Mesodermal cell (in vitro differentiated cells): Measurements from ENCODE around the gene TMEM87B.
A peak's percentile ranks its signal among the peaks of the same experiment; 100 is the strongest.

Experiments
- H3K27ac ChIP-seq: 2 replicates; pipeline ENCODE4 v1.7.0; 2013; ENCODE audit warnings: mild to moderate bottlenecking, low read depth, low read length, moderate library complexity; ENCODE audit not compliant: severe bottlenecking
- H3K36me3 ChIP-seq: 2 replicates; pipeline ENCODE4 v1.7.1; 2013; ENCODE audit warnings: mild to moderate bottlenecking, low read length, moderate library complexity; ENCODE audit not compliant: control insufficient read depth, insufficient read depth
- H3K4me1 ChIP-seq: one replicate; pipeline ENCODE4 v1.7.1; 2013; ENCODE audit warnings: mild to moderate bottlenecking, low read length; ENCODE audit not compliant: insufficient read depth, control insufficient read depth, poor library complexity, severe bottlenecking
- H3K4me3 ChIP-seq: 2 replicates; pipeline ENCODE4 v1.7.0; 2013; ENCODE audit warnings: low read length, control low read depth, mild to moderate bottlenecking; ENCODE audit not compliant: insufficient read depth, poor library complexity, severe bottlenecking; ENCODE audit errors: extremely low read depth
- H3K9me3 ChIP-seq: 2 replicates; pipeline ENCODE4 v1.7.1; 2013; ENCODE audit warnings: mild to moderate bottlenecking, low read length, moderate library complexity; ENCODE audit not compliant: control insufficient read depth
- WGBS, 2 experiments: methylation state at CpG; one replicate each; pipeline ENCODE4 v1.1.5; 2013; ENCODE audit warnings: missing lambda C conversion rate in 2 of 2; ENCODE audit not compliant: insufficient coverage in 2 of 2; 5-methylcytosine and 5-hydroxymethylcytosine counted together

TMEM87B gene

DNA sequence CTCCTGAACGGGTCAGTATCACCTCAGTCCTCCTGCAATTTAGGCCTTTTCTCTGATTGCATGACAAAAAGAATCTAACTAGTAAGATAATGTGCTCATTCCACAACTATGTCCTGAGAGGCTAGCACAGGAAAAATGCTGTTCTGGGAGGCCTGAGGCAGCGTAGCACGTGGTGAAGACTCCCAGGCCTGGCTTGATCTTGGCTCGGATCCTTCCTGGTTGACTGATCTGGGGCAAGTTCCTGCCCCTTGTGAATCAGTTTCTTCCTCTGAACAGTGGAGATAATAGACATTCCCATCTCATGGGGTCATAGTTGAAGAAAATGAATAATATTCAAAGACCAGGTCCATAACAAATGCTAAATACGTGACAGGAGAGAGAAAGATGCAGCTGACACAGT, 95.4 kb downstream of the TMEM87B start:
- H3K4me3 ChIP-seq, result no peak overlapping the region
- WGBS, 2 experiments, result 55 to 78% methylated on average over 4 to 5 of the region's 5 CpGs
- H3K4me1 ChIP-seq, result peaks cover 15% of the 10 kb centered on the region
- no peaks in the 10 kb centered on the region for H3K36me3 ChIP-seq
- no peaks in the 10 kb centered on the region for H3K9me3 ChIP-seq
- peak overlapping the region; percentile 88 for H3K27ac ChIP-seq

DNA sequence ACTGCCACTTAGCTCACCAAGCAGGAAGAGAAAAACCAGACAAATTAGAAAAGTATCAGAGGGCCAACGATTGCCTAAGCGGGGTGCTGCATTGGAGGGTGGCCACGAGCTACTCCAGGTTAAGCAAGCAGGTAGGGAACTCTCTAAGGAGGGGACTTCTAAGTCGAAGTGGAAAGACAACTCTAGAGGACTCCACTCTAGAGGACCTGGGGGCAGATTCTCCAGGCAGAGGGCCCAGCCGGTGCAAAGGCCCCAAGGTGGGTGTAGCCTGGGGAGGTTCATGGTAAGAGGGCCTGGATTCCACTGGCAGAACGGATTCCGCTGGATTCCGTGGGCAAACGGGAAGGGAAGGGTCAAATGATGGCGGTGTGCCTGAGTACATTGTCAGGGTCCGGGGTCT, 95.8 kb downstream of the TMEM87B start:
- Histone ChIP-seq H3K36me3 (no peaks in the 10 kb centered on the region), H3K4me3 (no peak overlapping the region), H3K4me1 (peaks cover 15% of the 10 kb centered on the region), H3K9me3 (no peaks in the 10 kb centered on the region), H3K27ac (peak overlapping the region; percentile 88)
- 94 to 97% methylated on average over 10 to 11 of the region's 11 CpGs for WGBS, 2 experiments

DNA sequence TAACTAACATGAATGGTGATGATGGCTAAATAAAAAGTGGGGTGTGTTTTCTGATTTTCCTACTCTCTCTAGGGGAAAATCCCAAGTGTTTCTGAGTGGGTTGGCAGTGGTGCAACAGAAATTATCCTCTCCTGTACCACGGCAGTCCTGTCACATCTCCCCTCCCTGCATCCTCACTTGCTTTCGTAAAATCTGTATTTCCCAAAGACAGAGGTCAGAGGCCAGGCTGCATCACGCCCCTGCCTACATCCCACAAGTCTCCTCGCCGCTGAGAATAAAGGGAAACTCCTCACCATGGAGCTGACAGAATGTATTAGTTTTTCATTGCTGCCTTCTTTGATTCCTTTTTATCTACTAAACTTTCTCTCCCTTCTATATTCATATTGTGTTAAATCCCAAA, 96.2 kb downstream of the TMEM87B start:
- Histone ChIP-seq H3K36me3 (no peaks in the 10 kb centered on the region), H3K27ac (no peak overlapping the region), H3K4me3 (no peak overlapping the region), H3K9me3 (no peaks in the 10 kb centered on the region), H3K4me1 (peaks cover 18% of the 10 kb centered on the region)
- WGBS, 2 experiments, result 97 to 100% methylated on average over 3 to 5 of the region's 5 CpGs

DNA sequence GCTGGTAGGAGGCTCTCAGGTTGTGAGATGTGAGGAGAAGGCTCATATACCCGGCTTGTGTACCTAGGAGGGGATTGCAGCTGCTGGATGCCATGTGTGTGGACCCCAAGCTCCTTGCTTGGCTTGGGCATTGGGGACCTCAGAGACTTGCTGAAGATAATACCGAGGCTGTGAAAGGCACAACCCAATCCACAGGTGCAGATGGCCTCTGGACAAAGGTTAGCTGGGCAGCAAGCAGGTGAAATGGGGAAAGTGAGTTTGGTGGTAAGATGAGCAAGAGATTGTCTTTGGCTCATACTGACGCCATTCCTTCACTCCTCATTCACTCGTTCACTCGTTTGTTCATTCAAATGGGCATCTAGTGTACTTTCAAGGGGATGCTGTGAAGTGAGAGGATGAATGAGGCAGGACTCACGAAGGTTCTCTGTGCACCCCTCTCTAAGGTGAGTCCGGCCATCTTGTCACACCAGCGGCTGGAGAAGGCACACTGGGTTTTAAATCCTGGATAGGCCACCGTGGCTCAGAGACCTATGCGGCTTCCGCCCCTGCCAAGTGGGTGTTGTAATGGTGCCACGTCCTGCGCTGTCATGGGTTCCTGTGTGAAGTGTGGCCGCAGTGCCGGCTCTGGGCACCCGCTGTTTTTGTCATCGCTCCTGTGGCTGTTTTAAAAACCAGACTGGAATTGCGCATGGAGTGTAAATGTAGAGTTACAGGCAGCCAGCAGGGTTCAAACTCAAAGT, 96.8 kb downstream of the TMEM87B start:
- no peaks in the 10 kb centered on the region for H3K9me3 ChIP-seq
- H3K4me3 ChIP-seq, result no peak overlapping the region
- 95 to 97% methylated on average over 15 to 18 of the region's 18 CpGs for WGBS, 2 experiments
- no peaks in the 10 kb centered on the region for H3K36me3 ChIP-seq
- no peak overlapping the region for H3K27ac ChIP-seq
- H3K4me1 ChIP-seq, result peaks cover 24% of the 10 kb centered on the region

DNA sequence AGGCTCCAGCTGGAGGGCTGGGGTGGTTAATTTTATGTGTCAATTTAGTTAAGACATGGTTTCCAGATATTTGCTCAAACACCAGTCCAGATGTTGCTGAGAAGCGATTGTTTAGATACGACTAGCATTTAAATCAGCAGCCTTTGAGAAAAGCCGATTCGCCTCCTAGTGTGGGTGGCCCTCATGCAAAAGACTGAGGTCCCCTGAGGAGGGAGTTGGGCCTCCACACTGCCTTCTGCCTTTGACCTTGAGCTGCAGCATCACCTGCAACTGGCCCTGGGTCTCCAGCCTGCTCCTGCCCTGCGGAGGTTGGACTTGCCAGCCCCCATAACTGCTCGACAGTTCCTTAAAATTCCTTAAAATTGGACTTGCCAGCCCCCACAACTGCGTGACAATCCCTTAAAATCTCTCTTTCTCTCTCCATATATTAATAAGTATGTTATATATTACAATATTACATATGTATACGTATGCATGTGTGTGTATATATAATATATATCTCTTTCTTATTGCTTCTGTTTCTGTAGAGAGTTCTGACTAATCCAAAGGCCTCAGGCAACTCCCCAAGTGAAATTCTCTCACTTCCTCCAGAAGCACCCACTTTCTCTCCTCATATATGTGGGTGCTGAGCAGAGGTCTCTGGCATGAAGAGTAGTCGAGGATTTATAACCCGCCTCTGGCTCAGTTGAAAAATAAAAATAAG, 97.6 kb downstream of the TMEM87B start:
- Histone ChIP-seq H3K4me3 (no peak overlapping the region), H3K9me3 (no peaks in the 10 kb centered on the region), H3K27ac (no peak overlapping the region), H3K4me1 (peaks cover 24% of the 10 kb centered on the region), H3K36me3 (no peaks in the 10 kb centered on the region)
- 90 to 93% methylated on average over 6 to 7 of the region's 10 CpGs for WGBS, 2 experiments

DNA sequence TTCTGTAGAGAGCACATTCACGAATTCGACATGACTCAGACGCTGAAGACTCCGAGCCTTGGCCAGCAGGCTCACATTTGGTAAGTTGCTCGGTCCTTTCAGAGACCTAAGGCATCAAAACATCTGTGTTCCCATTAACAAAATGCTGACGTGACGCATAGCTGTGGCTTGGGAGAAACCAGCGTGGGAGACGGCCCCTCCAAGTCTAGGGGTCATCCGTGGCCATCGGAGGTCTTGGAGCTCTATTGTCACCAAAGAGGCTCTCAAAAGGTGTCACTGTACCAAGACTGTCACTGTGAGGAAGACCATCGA, 98.1 kb downstream of the TMEM87B start:
- H3K27ac ChIP-seq, result no peak overlapping the region
- no peaks in the 10 kb centered on the region for H3K36me3 ChIP-seq
- WGBS, 2 experiments, result 95% methylated on average over 11 to 12 of the region's 12 CpGs
- no peaks in the 10 kb centered on the region for H3K9me3 ChIP-seq
- no peak overlapping the region for H3K4me3 ChIP-seq
- H3K4me1 ChIP-seq, result peaks cover 24% of the 10 kb centered on the region

DNA sequence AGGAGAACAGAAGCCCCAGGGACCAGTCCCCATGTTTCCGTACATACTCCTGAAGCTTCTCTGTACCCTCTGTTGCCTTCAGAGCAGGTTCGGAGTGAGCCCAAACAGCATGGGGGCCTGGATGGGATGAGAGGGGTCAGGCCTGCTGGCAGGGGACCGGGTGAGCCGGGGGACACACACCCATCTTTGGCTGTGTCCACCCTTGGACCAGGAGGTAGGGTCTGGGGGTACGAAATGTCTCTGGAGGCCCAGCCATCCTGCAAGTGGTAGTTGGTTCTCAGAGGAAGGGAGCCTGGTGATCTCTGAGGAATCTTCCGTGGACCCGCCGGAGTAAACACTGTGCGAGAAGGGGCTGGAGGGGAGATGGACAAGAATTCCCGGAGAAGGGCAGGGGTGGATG, 98.4 kb downstream of the TMEM87B start:
- no peaks in the 10 kb centered on the region for H3K36me3 ChIP-seq
- no peak overlapping the region for H3K4me3 ChIP-seq
- 82 to 97% methylated on average over 2 to 10 of the region's 10 CpGs for WGBS, 2 experiments
- H3K9me3 ChIP-seq, result no peaks in the 10 kb centered on the region
- no peak overlapping the region for H3K27ac ChIP-seq
- H3K4me1 ChIP-seq, result peaks cover 24% of the 10 kb centered on the region

DNA sequence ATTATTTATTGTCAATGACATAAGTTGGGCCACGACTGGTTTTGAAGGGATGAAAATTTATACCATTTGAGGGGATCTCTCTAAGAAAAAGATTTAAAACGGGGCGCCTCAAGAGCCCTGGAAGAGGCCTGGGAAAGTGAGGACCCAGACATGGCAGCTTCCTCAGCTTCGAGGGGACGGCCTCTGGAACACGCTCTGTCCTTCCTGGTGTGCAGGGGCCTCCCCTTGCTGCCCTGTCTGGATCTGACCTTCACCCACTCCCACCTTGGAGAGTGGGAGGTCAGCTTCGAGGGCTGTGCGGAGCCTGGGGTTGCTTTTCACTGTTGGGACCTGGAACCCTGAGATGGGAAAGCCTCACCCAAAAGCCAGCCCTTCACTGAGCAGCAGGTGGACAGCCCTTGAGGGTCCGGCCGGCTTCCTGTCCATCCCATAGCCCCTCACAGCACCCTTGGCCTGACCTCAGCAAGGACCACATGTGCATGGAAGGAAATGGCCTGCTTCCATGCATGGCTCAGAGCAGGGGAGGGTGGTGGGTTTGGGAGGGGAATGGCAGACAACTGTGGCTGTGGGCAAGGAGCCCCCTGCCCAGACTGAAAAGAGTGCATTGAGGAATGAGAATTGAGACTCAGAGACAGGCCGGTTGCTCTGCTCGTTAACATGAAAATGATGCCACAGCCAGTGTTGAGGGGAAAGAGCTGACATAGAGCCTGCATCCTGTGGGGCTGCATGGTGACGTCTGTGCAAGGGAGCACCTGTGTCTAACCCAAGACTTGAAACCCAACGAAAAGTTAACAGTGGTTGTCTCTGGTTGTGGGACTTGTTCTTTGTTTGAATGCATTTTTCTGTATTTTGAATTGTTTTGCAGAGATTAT, 99.4 kb downstream of the TMEM87B start:
- peaks cover 24% of the 10 kb centered on the region for H3K4me1 ChIP-seq
- WGBS, 2 experiments, result 77 to 86% methylated on average over 11 to 13 of the region's 14 CpGs

DNA sequence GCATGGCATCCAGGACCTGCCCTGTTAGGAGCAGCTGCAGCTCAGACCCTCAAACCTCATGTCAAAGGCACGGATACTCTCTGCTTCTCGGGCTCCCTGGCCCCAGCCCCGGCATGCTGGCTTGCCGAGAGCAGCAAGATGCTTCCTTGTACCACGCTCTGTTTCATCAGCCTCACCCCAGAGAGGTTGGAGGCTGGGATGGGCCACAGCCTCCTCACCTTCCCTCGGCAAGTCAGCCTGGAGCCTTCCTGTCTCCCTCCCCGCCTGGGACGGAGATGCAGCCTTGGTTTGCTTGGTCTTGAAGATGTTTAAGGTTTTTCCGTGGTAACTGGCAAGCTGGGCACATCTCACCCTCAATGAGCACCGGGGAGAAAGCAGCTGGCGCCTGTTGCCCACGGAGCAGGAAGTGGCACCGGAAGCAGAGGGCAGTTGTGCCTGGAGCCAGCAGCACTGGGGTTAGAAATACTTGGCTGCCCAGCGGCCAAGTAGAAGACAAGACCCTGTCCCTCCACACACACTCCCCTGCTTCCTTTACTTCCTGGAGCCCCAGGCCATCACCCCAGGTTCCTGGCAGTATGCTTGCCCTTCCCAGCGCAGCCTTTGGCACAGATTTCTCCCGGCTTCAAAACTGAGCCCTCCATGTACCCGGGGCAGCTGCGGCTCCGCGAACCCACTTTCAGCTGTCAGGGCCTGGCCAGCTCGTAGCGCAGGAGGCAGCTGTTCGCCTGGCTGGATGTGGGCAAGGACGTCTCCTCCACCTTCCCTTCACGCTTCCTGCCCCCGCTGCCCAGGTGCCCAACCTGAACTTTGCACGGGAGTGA, 100.5 kb downstream of the TMEM87B start:
- Histone ChIP-seq H3K9me3 (no peaks in the 10 kb centered on the region), H3K4me3 (no peak overlapping the region), H3K4me1 (peaks cover 14% of the 10 kb centered on the region), H3K36me3 (no peaks in the 10 kb centered on the region), H3K27ac (no peak overlapping the region)
- WGBS, 2 experiments, result 90 to 93% methylated on average over 23 to 26 of the region's 27 CpGs

More for the DNA sequence above, 99.4 kb downstream of the TMEM87B start:
- Histone ChIP-seq H3K27ac (no peak overlapping the region), H3K4me3 (no peak overlapping the region), H3K36me3 (no peaks in the 10 kb centered on the region), H3K9me3 (no peaks in the 10 kb centered on the region)
